PFSK-1 (cell line): ENCODE data around the gene SLC50A1.

ENCODE experiments used
- FOXP2 ChIP-seq: optimal IDR thresholded peaks from 2 replicates; pipeline ENCODE3; 2011; ENCODE audit warnings: borderline replicate concordance, control low read depth, inconsistent platforms; ENCODE audit not compliant: insufficient read depth; ENCODE audit errors: extremely low read length, extremely low read depth
- POLR2AphosphoS5 ChIP-seq: IDR thresholded peaks from 2 replicates; pipeline ENCODE4 v1.6.1; 2012; ENCODE audit warnings: low read depth, mild to moderate bottlenecking, control low read depth, low read length, moderate library complexity
- SIN3A ChIP-seq: IDR thresholded peaks from 2 replicates; pipeline ENCODE4 v1.6.1; 2012; ENCODE audit warnings: mild to moderate bottlenecking, low read length, moderate library complexity, borderline replicate concordance; ENCODE audit not compliant: insufficient read depth
- TF ChIP-seq, protein P1 (sequence below), 2 experiments: IDR thresholded peaks; 2 replicates each; pipeline versions ENCODE4 v1.6.1 to v1.8.0; 2011 to 2012; ENCODE audit warnings: low read depth in 2 of 2, low read length in 2 of 2, control low read depth in 1 of 2, inconsistent platforms in 1 of 2, mild to moderate bottlenecking in 1 of 2, moderate library complexity in 1 of 2; ENCODE audit not compliant: insufficient read depth in 1 of 2

- TF ChIP-seq, protein P1, sequence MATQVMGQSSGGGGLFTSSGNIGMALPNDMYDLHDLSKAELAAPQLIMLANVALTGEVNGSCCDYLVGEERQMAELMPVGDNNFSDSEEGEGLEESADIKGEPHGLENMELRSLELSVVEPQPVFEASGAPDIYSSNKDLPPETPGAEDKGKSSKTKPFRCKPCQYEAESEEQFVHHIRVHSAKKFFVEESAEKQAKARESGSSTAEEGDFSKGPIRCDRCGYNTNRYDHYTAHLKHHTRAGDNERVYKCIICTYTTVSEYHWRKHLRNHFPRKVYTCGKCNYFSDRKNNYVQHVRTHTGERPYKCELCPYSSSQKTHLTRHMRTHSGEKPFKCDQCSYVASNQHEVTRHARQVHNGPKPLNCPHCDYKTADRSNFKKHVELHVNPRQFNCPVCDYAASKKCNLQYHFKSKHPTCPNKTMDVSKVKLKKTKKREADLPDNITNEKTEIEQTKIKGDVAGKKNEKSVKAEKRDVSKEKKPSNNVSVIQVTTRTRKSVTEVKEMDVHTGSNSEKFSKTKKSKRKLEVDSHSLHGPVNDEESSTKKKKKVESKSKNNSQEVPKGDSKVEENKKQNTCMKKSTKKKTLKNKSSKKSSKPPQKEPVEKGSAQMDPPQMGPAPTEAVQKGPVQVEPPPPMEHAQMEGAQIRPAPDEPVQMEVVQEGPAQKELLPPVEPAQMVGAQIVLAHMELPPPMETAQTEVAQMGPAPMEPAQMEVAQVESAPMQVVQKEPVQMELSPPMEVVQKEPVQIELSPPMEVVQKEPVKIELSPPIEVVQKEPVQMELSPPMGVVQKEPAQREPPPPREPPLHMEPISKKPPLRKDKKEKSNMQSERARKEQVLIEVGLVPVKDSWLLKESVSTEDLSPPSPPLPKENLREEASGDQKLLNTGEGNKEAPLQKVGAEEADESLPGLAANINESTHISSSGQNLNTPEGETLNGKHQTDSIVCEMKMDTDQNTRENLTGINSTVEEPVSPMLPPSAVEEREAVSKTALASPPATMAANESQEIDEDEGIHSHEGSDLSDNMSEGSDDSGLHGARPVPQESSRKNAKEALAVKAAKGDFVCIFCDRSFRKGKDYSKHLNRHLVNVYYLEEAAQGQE (IDR thresholded peaks at IDR 0.05; ENCODE audit: insufficient read depth in 1 of 2, low read depth in 2 of 2, low read length in 2 of 2) = no peak
- TF ChIP-seq SIN3A = no peak
- no peak for TF ChIP-seq POLR2AphosphoS5
- no peak for TF ChIP-seq FOXP2
These were observed 48.1 kb downstream of the SLC50A1 start for GRCh38 chr1:155183775-155184221.
